Astrocyte (in vitro differentiated cells and primary cell): ENCODE data around the gene TTC36. TPM values are rescaled to one million over a fixed set of nuclear protein-coding genes. Genes with fewer than 3 reads are reported as not detected.

Source experiments
- DNase-seq: peaks from one replicate; pipeline ENCODE4 v3.0.0-alpha.2; 2010; ENCODE audit warnings: low read depth
- FAIRE-seq: peaks from 2 replicates; lab custom pipeline; 2011; peaks lifted over from hg19 to GRCh38; lab: Jason Lieb, UNC
- H2AFZ ChIP-seq: 2 replicates; pipeline ENCODE4 v1.6.0; 2012; ENCODE audit warnings: low read depth, low read length, inconsistent platforms
- H3K27ac ChIP-seq: 2 replicates; pipeline ENCODE4 v1.5.1; 2011; ENCODE audit warnings: low read depth, low read length, inconsistent platforms
- H3K27me3 ChIP-seq: 2 replicates; pipeline ENCODE4 v1.6.0; 2011; ENCODE audit warnings: low read length, inconsistent platforms; ENCODE audit not compliant: insufficient read depth
- H3K36me3 ChIP-seq: 2 replicates; pipeline ENCODE4 v1.5.1; 2011; ENCODE audit warnings: low read length, inconsistent platforms; ENCODE audit not compliant: insufficient read depth
- H3K4me1 ChIP-seq: 2 replicates; pipeline ENCODE4 v1.5.1; 2011; ENCODE audit warnings: low read length, inconsistent platforms; ENCODE audit not compliant: insufficient read depth
- H3K4me2 ChIP-seq: 2 replicates; pipeline ENCODE4 v1.6.0; 2012; ENCODE audit warnings: low read length, inconsistent platforms
- H3K4me3 ChIP-seq: 2 replicates; pipeline ENCODE4 v1.5.1; 2011; ENCODE audit warnings: low read depth, mild to moderate bottlenecking, low read length, inconsistent platforms; ENCODE audit not compliant: insufficient read depth
- H3K79me2 ChIP-seq: 2 replicates; pipeline ENCODE4 v1.6.0; 2012; ENCODE audit warnings: mild to moderate bottlenecking, low read length, inconsistent platforms; ENCODE audit not compliant: insufficient read depth
- H3K9ac ChIP-seq: 2 replicates; pipeline ENCODE4 v1.6.0; 2012; ENCODE audit warnings: mild to moderate bottlenecking, low read length, inconsistent platforms
- H3K9me3 ChIP-seq: 2 replicates; pipeline ENCODE4 v1.5.1; 2012; ENCODE audit warnings: low read depth, mild to moderate bottlenecking, low read length, inconsistent platforms; ENCODE audit not compliant: insufficient read depth
- H4K20me1 ChIP-seq: 2 replicates; pipeline ENCODE4 v1.6.0; 2012; ENCODE audit warnings: low read length, inconsistent platforms; ENCODE audit not compliant: insufficient read depth
- H3K27ac Mint-ChIP-seq: one replicate; pipeline ENCODE4 v1.8.0; 2021; ENCODE audit warnings: mild to moderate bottlenecking, mixed read lengths; ENCODE audit not compliant: unreplicated experiment
- H3K27me3 Mint-ChIP-seq: one replicate; pipeline ENCODE4 v1.8.0; 2021; ENCODE audit warnings: low read depth, mixed read lengths; ENCODE audit not compliant: unreplicated experiment
- H3K36me3 Mint-ChIP-seq: one replicate; pipeline ENCODE4 v1.8.0; 2021; ENCODE audit warnings: low read depth, mixed read lengths; ENCODE audit not compliant: unreplicated experiment
- H3K4me1 Mint-ChIP-seq: one replicate; pipeline ENCODE4 v1.8.0; 2021; ENCODE audit warnings: low read depth, mixed read lengths; ENCODE audit not compliant: unreplicated experiment
- H3K4me3 Mint-ChIP-seq: one replicate; pipeline ENCODE4 v1.8.0; 2021; ENCODE audit warnings: mild to moderate bottlenecking, moderate library complexity, mixed read lengths; ENCODE audit not compliant: unreplicated experiment
- H3K9me3 Mint-ChIP-seq: one replicate; pipeline ENCODE4 v1.8.0; 2021; ENCODE audit warnings: mild to moderate bottlenecking, mixed read lengths; ENCODE audit not compliant: unreplicated experiment
- EZH2 ChIP-seq: IDR thresholded peaks from 2 replicates; pipeline ENCODE4 v1.6.1; 2012; ENCODE audit warnings: mild to moderate bottlenecking, low read length, inconsistent platforms; ENCODE audit not compliant: insufficient read depth
- total RNA-seq: library from RNA; stranded (reverse); gene quantifications from 2 replicates; pipeline ENCODE4 v1.2.1, GENCODE V29; 2021
- TF ChIP-seq, protein P1 (sequence below): IDR thresholded peaks from 2 replicates; pipeline ENCODE4 v1.5.1; 2011; ENCODE audit warnings: low read depth, mild to moderate bottlenecking, inconsistent platforms, low read length, moderate library complexity; ENCODE audit not compliant: insufficient read depth

TTC36 gene
- total RNA-seq, 1 donor from 2014 or later, result 0.43 TPM

DNA sequence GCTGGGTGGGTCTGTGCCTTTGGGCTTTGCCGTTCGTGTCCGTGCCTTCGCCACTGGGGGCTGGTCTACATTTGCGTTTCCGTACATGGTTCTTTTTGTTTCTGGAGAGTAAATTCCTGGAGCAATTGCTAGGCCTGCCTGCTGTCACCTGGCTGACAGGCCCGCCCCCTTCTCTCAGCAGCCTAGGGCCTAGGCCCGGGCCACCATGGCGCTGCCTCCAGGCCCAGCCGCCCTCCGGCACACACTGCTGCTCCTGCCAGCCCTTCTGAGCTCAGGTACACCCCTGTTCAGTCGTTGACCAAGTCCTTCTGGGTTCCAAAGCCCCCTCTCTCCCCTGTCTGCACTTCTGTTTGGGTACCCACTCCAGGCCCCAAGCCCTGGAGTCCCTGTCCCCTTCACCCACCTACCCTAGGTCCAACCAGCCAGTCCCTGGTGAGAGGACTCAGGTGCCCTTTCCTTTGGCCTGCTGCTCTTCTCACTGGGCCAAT is 4.4 kb downstream of the TTC36 start:
- Mint-ChIP-seq H3K36me3 (peaks cover 19% of the 10 kb centered on the region), H3K4me3 (peak overlapping the region; percentile 96), H3K9me3 (no peaks in the 10 kb centered on the region), H3K4me1 (peaks cover 6% of the 10 kb centered on the region), H3K27me3 (no peaks in the 10 kb centered on the region), H3K27ac (peak overlapping the region; percentile 90)
- TF ChIP-seq EZH2, result no peak
- TF ChIP-seq, protein P1, sequence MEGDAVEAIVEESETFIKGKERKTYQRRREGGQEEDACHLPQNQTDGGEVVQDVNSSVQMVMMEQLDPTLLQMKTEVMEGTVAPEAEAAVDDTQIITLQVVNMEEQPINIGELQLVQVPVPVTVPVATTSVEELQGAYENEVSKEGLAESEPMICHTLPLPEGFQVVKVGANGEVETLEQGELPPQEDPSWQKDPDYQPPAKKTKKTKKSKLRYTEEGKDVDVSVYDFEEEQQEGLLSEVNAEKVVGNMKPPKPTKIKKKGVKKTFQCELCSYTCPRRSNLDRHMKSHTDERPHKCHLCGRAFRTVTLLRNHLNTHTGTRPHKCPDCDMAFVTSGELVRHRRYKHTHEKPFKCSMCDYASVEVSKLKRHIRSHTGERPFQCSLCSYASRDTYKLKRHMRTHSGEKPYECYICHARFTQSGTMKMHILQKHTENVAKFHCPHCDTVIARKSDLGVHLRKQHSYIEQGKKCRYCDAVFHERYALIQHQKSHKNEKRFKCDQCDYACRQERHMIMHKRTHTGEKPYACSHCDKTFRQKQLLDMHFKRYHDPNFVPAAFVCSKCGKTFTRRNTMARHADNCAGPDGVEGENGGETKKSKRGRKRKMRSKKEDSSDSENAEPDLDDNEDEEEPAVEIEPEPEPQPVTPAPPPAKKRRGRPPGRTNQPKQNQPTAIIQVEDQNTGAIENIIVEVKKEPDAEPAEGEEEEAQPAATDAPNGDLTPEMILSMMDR, result no peak
- Histone ChIP-seq H3K9ac (peak overlapping the region; percentile 76), H4K20me1 (no peaks in the 10 kb centered on the region), H3K9me3 (no peaks in the 10 kb centered on the region), H3K4me2 (peak overlapping the region; percentile 98), H3K79me2 (no peaks in the 10 kb centered on the region), H3K27me3 (no peaks in the 10 kb centered on the region), H2AFZ (peak overlapping the region; percentile 86), H3K4me3 (peak overlapping the region; percentile 82), H3K36me3 (no peaks in the 10 kb centered on the region), H3K27ac (no peak overlapping the region), H3K4me1 (peaks cover 14% of the 10 kb centered on the region)
- DNase-seq, result no peak
- no peak for FAIRE-seq

DNA sequence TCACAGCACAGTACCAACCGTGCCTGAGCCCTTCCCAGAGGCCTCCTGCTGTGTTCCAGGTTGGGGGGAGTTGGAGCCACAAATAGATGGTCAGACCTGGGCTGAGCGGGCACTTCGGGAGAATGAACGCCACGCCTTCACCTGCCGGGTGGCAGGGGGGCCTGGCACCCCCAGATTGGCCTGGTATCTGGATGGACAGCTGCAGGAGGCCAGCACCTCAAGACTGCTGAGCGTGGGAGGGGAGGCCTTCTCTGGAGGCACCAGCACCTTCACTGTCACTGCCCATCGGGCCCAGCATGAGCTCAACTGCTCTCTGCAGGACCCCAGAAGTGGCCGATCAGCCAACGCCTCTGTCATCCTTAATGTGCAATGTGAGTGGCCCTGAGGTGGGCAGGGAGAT is 4.8 kb downstream of the TTC36 start:
- H3K9me3 ChIP-seq, result no peaks in the 10 kb centered on the region
- Mint-ChIP-seq H3K36me3 (peaks cover 16% of the 10 kb centered on the region), H3K9me3 (no peaks in the 10 kb centered on the region), H3K27ac (peak overlapping the region; percentile 58), H3K4me3 (peak overlapping the region; percentile 96), H3K27me3 (no peaks in the 10 kb centered on the region), H3K4me1 (peaks cover 6% of the 10 kb centered on the region)
- H3K4me1 ChIP-seq, result peaks cover 14% of the 10 kb centered on the region
- H3K4me2 ChIP-seq, result peak overlapping the region; percentile 98
- no peak for DNase-seq
- no peaks in the 10 kb centered on the region for H3K27me3 ChIP-seq
- H3K79me2 ChIP-seq, result no peaks in the 10 kb centered on the region
- TF ChIP-seq EZH2, result no peak
- TF ChIP-seq, protein P1, result no peak
- H3K9ac ChIP-seq, result peak overlapping the region; percentile 76
- no peak for FAIRE-seq
- H3K4me3 ChIP-seq, result peak overlapping the region; percentile 82
- no peak overlapping the region for H3K27ac ChIP-seq
- H2AFZ ChIP-seq, result no peak overlapping the region
- H4K20me1 ChIP-seq, result no peaks in the 10 kb centered on the region
- no peaks in the 10 kb centered on the region for H3K36me3 ChIP-seq

- Histone ChIP-seq H3K4me1 (peaks cover 14% of the 10 kb centered on the region), H3K36me3 (no peaks in the 10 kb centered on the region), H4K20me1 (no peaks in the 10 kb centered on the region), H3K27ac (no peak overlapping the region), H3K9me3 (no peaks in the 10 kb centered on the region), H3K4me3 (no peak overlapping the region), H3K4me2 (no peak overlapping the region), H3K9ac (no peak overlapping the region), H3K79me2 (no peaks in the 10 kb centered on the region), H2AFZ (no peak overlapping the region), H3K27me3 (no peaks in the 10 kb centered on the region)
- H3K36me3 Mint-ChIP-seq, result peaks cover 17% of the 10 kb centered on the region
- H3K27ac Mint-ChIP-seq, result no peak overlapping the region
- DNase-seq, result no peak
- TF ChIP-seq, protein P1, result no peak
- TF ChIP-seq EZH2, result no peak
- no peaks in the 10 kb centered on the region for H3K9me3 Mint-ChIP-seq
- no peaks in the 10 kb centered on the region for H3K27me3 Mint-ChIP-seq
- no peak for FAIRE-seq
- H3K4me1 Mint-ChIP-seq, result peaks cover 6% of the 10 kb centered on the region
- H3K4me3 Mint-ChIP-seq, result no peak overlapping the region
Measured at GRCh38 chr11:118532852-118533768, 5.8 kb downstream of the TTC36 start.
